ENCODE measurements around the gene EHD2.
"Not testable (repeated sequence)": the region's sequence is repeated elsewhere in the genome, so short reads cannot be mapped to it uniquely, and the experiment has no call there.

EHD2 gene

DNA sequence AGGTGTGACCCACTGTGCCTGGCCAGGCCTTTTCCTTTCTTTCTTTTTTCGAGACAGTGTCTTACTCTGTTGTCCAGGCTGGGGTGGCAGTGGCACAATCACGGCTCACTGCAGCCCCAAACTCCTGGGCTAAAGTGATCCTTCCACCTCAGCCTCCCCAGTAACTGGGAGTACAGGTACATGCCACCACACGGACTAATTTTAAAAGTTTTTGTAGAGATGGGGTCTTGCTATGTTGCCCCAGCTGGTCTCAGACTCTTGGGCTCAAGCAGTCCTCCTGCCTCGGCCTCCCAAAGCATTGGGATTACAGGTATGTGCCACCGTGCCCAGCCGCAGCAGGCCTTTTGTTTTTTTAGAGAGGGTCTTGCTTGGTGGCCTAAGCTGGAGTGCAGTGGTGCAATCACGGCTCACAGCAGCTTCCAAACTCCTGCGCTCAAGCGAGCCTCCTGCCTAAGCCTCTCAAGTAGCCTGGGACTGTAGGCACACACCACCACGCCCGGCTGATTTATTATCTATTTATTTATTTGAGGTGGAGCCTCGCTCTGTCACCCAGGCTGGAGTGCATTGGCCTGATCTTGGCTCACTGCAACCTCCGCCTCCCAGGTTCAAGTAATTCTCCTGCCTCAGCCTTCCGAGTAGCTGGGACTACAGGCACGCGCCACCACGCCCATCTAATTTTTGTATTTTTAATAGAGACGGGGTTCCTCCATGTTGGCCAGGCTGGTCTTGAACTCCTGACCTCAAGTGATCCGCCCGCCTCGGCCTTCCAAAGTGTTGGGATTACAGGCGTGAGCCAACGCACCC is 64.2 kb downstream of the EHD2 start:
- DNase-seq: not testable (repeated sequence)

DNA sequence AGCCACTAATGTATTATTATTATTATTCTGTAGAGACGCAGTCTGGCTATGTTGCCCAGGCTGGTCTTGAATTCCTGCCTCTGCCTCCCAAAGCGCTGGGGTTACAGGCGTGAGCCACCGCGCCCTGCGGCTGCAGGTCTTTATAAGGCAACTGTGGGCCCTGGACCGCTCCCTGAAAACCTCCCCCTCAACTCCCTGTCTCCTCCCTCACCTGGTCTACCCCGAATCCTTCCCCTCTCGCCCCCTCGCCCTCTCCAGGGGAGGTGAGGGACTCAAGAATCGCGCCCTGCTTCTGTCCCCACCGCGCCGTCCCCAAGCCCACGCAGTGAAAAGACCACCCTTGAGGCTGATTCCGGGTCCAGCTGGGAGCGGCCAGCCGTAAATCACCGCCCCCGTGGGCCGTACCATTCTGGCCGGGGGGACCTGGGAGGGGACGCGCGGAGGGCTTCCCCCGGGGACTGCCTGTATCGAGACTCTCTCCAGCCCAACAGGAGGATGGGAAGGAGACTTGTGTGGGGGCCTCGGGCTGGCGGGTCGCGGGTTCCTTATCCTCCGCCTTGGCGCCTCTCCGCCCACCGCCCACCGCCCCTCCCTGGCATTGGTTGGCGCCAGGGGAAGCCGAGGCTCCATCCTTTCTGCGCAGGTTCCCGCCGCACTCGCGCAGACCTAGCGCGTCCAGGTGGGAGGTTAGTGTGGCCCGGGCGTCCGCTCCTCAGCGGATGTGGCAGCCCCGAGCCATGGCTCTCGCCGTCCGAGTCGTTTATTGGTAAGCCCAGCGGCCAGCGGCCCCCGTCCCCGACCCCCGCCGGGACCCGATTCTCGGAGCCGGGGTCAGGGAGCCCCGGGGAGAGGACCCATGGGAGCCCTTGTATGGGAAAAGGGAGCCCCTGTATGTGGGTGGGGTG is 65.1 kb downstream of the EHD2 start, which contains the start of gene SELENOW:
Gene SELENOW, plus strand, starts transcription at position 655 of the 905 bp plus-strand sequence. Its CDS starts 83 bp downstream, at position 738.
- DNase-seq: peak; percentile 71

DNA sequence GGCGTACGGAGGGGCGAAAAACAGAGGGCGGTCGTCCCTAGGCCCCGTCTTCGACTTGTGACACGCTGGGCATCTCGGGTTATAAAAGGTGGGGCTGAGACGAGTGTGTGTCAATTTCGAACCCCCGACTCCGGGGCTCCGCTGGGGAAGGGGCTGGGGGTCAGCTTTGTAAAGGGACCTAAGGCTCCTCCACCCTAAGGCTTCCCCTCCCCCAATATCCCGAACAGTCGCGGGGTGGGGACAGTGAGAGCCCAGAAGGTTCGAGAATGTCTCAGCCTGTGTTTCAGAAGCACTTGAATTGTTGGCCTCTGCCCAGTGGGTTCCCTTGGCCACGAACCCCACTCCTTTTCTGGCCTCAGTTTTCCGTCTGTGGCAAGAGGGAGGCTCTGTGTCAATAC is 65.7 kb downstream of the EHD2 start:
- no peak for DNase-seq

DNA sequence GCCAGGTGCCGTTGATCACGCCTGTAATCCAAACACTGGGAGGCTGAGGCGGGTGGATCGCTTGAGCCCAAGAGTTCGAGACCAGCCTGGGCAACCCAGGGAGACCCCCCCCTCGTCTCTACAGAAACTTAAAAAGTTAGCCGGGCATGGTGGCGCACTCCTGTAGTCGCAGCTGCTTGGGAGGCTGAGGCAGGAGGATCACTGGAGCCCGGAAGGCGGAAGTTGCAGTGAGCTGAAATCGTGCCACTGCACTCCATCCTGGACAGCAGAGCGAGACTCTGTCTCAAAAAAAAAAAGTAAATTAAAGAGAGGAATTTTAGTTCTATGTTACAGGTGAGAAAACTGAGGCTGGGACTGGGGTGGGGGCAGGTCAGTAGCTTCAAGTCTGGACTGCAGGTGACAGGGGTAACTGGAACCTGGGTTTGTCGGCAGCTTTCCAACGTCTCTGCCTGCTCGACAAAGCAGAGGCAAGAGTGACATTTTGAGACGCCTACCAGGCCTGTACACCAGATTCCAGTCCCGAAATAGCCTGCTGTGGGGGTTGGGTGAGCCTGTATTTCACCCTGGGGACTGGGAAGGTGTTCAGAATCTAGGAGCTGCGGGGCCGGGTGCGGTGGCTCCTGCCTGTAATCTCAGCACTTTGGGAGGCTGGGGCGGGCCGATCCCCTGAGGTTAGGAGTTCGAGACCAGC is 66.4 kb downstream of the EHD2 start:
- DNase-seq: no peak

DNA sequence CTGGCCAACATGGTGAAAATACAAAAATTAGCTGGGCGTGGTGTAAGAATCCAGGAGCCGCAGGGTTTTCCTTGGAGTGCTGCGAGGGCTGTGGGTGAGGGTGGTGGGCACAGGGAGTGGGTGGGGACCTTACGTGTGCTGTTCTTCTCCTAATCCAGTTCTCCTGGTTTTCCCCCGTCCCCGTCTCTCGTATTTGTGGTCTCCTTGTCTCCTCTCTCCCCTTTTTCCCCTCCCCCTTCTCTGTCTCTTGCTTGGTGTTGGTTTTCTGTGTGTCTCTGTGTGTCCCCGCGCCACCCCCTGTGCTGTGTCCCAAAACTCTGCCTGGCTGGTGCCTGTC is 67.0 kb downstream of the EHD2 start:
- no peak for DNase-seq

DNA sequence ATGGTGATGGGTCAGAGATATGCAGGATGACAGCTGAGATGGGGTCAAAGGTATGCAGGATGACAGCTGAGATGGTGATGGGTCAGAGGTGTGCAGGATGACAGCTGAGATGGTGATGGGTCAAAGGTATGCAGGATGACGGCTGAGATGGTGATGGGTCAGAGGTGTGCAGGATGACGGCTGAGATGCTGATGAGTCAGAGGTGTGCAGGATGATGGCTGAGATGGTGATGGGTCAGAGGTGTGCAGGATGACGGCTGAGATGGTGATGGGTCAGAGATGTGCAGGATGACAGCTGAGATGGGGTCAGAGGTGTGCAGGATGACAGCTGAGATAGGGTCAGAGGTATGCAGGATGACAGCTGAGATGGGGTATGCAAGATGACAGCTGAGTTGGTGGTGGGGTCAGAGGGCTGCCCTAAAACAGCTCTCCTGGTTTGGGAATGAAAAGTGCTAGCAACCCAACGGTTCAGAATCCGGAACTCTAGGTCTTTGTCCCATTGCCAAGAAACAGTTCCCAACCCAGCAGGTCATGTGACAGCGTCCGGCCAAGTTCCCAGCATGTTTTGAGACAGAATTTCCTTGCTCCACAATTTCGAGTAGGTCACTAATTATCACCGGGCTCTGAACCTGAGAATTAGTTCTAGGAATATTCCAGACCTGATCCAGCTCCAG is 68.5 kb downstream of the EHD2 start:
- DNase-seq: no peak

DNA sequence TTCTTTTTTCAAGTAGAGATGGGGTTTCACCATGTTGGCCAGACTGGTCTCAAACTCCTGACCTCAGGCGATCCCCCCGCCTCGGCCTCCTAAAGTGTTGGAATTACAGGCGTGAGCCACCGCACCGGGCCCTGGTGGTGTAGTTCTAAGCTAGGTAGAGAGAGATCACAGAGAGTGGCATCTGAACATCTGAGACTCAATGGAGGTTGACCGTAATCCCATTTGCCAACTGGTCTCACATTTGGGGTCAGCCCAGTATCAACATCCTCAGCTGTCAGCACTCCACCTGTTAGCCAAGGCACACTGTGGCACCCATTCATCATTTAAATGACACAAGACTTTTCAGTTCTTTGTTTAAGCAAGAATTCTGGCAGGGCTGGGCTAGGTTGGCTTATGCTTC is 73.3 kb downstream of the EHD2 start:
- no peak for DNase-seq

DNA sequence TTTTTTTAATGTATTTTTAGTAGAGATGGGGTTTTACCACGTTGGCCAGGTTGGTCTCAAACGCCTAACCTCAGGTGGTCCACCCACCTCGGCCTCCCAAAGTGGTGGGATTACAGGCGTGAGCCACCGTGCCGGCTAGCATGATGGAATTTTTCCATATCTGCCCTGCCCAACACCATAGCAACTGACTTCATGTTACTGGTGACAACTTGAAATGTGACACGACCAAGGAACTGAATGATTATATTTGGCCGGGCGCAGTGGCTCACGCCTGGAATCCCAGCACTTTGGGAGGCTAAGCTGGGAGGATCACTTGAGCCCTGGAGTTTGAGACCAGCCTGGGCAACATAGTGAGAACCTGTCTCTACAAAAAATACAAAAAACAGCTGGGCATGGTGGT is 74.1 kb downstream of the EHD2 start:
- not testable (repeated sequence) for DNase-seq

DNA sequence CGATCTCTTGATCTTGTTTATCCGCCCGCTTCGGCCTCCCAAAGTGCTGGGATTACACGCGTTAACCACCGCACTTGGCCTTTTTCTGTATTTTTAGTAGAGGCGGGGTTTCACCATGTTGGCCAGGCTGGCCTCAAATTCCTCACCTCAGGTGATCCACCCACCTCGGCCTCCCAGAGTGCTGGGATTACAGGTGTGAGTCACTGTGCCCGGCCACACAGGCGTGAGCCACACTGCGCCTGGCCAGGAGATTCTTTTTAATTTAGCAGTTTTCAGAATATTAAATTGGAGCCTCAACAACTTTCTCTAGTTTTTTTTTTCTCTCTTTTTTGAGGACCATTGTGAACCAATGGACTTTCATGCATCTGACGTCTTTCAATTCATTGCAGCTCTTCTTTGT is 76.6 kb downstream of the EHD2 start:
- DNase-seq: not testable (repeated sequence)

DNA sequence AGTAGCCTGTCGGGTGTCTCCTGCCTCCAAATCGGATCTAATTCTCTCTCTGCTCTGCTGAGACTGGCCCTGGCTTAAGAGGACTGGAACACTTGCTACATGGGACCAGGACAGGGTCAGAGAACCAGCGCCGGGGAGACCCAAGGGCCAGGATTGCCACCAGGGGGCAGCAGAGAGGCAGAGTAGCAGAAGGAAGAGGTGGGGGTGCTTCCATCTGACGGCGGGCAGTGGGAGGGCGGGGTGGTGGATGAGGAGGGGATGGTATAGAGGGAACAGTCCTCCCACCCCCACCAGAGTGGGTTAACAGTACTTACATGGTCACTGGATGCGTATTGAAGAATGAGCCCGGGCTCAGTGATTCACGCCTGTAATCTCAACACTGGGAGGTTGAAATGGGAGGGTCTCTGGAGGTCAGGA is 77.2 kb downstream of the EHD2 start:
- DNase-seq: peak; percentile 84

DNA sequence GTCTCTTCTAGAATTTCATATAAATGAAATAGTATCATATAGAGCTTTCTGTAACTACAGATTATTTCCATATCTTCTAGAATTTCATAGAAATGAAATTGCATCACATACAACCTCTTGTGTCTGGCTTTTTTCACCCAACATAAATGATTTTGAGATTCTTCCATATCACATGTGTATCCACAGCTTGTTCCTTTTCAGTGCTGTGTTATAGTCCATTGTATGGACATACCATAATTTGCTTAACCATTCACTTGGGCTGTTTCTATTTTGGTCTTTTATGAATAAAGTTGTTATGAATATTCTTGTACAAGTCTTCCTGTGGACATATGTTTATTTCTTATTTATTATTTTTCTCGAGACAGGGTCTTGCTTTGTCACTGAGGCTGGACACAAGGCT is 79.4 kb downstream of the EHD2 start:
- DNase-seq: no peak

Measured in effector CD8-positive, alpha-beta T cell (primary cell).